PC-3 (cell line): ENCODE data around the gene TXK.

ENCODE experiments used
- EZH2phosphoT487 ChIP-seq: fragments of 300-600 bp; sonication (generic); IDR thresholded peaks from 2 replicates; pipeline ENCODE4 v1.6.1; 2018; ENCODE audit warnings: mild to moderate bottlenecking, antibody characterized with exemption, low read length, borderline replicate concordance
- TF ChIP-seq, protein P1 (sequence below): fragments of 300-600 bp; sonication (generic); conservative IDR thresholded peaks from 2 replicates; pipeline ENCODE4 v1.5.1; 2017; ENCODE audit warnings: antibody characterized with exemption, low read depth, mild to moderate bottlenecking, low read length

DNA sequence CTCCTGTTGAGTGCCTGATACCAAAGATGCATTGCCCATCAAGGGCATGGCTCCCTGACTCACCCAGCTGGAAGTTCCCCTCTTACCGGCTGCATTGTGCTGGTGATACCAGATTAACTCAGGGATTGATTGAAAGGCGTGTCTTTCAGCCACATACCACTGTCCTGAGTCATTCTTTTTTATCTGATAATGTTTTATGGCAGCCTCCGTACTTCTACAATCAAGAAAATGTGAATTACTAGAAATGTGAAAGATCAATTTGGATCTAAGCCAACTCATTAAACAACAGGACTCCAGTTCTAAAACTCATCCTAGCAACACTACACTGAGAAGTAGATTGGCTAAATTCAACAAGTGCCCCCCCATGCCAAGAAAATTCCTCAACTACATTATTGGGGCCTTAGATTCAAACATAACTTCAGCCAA lies 40.0 kb downstream of the TXK start:
- TF ChIP-seq, protein P1, sequence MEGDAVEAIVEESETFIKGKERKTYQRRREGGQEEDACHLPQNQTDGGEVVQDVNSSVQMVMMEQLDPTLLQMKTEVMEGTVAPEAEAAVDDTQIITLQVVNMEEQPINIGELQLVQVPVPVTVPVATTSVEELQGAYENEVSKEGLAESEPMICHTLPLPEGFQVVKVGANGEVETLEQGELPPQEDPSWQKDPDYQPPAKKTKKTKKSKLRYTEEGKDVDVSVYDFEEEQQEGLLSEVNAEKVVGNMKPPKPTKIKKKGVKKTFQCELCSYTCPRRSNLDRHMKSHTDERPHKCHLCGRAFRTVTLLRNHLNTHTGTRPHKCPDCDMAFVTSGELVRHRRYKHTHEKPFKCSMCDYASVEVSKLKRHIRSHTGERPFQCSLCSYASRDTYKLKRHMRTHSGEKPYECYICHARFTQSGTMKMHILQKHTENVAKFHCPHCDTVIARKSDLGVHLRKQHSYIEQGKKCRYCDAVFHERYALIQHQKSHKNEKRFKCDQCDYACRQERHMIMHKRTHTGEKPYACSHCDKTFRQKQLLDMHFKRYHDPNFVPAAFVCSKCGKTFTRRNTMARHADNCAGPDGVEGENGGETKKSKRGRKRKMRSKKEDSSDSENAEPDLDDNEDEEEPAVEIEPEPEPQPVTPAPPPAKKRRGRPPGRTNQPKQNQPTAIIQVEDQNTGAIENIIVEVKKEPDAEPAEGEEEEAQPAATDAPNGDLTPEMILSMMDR: no peak
- no peak for TF ChIP-seq EZH2phosphoT487
